ENCODE measurements around the gene BOLA1. TPM values are rescaled to one million over a fixed set of nuclear protein-coding genes. Genes with fewer than 3 reads are reported as not detected.
A peak's percentile ranks its signal among the peaks of the same experiment; 100 is the strongest.

The BOLA1 gene
- total RNA-seq, 1 donor from 2014 or later, result 10.1 TPM

DNA sequence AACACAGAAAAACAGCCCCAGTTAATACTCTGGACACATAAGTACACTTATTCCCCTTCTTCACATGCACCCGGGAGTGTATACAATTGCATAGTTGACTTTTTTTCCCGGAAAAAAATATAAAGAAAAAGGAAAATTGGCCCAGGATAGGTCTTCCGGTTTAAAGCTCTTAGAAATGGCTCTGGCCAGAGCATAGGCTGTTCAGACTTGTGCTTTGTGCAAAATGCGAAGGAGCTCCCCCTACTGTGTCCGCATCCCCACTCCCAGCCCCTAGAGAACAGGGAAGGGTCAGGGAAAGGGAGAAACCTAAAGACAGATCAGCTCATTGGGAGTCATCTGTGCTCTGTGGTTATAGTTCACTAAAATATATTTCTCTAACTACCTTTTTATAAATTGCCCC is 42.8 kb downstream of the BOLA1 start:
- TF ChIP-seq, protein P1, sequence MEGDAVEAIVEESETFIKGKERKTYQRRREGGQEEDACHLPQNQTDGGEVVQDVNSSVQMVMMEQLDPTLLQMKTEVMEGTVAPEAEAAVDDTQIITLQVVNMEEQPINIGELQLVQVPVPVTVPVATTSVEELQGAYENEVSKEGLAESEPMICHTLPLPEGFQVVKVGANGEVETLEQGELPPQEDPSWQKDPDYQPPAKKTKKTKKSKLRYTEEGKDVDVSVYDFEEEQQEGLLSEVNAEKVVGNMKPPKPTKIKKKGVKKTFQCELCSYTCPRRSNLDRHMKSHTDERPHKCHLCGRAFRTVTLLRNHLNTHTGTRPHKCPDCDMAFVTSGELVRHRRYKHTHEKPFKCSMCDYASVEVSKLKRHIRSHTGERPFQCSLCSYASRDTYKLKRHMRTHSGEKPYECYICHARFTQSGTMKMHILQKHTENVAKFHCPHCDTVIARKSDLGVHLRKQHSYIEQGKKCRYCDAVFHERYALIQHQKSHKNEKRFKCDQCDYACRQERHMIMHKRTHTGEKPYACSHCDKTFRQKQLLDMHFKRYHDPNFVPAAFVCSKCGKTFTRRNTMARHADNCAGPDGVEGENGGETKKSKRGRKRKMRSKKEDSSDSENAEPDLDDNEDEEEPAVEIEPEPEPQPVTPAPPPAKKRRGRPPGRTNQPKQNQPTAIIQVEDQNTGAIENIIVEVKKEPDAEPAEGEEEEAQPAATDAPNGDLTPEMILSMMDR (conservative IDR thresholded peaks at IDR 0.05), result peak; percentile 45
- DNase-seq (ENCODE audit: low read depth, low spot score), result peak; percentile 41
- Mint-ChIP-seq H3K4me3 (peak overlapping the region; percentile 23), H3K27ac (ENCODE audit: unreplicated experiment) (peak overlapping the region; percentile 78), H3K27me3 (ENCODE audit: low read depth) (no peaks in the 10 kb centered on the region), H3K9me3 (no peaks in the 10 kb centered on the region), H3K4me1 (peaks cover 28% of the 10 kb centered on the region), H3K36me3 (ENCODE audit: low read depth) (peaks cover 3% of the 10 kb centered on the region)

DNA sequence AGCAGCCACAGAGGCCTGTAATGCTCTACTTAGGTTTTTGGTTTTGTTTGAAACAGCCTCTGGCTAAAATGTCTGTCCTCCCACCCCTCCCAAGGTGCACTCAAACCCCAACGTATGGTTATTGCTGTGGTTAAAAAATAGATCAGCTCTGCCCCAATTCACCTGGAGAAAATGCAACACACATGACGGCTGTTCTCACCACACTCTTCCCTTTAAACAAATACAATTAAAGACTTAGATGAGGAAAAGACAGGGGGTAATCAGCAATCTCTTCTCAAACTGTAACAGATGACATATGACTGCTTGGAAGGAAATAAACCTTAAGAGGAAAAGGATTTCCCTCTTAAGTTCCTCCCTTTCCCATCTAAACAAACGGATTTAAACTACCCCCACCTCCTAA is 43.5 kb downstream of the BOLA1 start:
- peaks cover 3% of the 10 kb centered on the region for H3K36me3 Mint-ChIP-seq (ENCODE audit: low read depth)
- DNase-seq (ENCODE audit: low read depth, low spot score), result no peak
- peak overlapping the region; percentile 83 for H3K27ac Mint-ChIP-seq (ENCODE audit: unreplicated experiment)
- TF ChIP-seq, protein P1 (conservative IDR thresholded peaks at IDR 0.05), result no peak
- H3K4me3 Mint-ChIP-seq, result no peak overlapping the region
- H3K27me3 Mint-ChIP-seq (ENCODE audit: low read depth), result no peaks in the 10 kb centered on the region
- H3K4me1 Mint-ChIP-seq, result peaks cover 21% of the 10 kb centered on the region
- H3K9me3 Mint-ChIP-seq, result no peaks in the 10 kb centered on the region

DNA sequence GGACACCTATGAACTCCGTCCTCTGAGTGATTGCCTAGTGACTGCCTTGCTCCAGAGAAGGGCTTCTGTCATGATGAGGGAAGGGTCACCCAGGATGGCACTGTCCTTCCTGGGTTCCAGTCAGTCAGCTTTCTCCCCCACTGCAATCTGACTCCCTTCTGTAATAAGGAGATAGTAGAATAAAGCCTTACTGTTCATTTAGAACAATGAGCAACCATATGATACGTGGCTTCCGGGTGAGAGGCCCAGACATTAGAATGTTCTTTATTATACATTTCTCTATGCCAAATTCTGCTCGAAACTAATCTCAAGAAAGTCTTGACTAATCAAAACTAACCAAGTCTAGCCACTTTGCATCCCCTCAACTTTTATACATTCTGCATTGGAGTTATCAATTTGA is 45.8 kb downstream of the BOLA1 start:
- Mint-ChIP-seq H3K27me3 (ENCODE audit: low read depth) (no peaks in the 10 kb centered on the region), H3K9me3 (no peaks in the 10 kb centered on the region), H3K4me1 (peaks cover 12% of the 10 kb centered on the region), H3K36me3 (ENCODE audit: low read depth) (peaks cover 6% of the 10 kb centered on the region), H3K4me3 (no peak overlapping the region), H3K27ac (ENCODE audit: unreplicated experiment) (no peak overlapping the region)
- TF ChIP-seq, protein P1 (conservative IDR thresholded peaks at IDR 0.05), result no peak
- DNase-seq (ENCODE audit: low read depth, low spot score), result no peak

DNA sequence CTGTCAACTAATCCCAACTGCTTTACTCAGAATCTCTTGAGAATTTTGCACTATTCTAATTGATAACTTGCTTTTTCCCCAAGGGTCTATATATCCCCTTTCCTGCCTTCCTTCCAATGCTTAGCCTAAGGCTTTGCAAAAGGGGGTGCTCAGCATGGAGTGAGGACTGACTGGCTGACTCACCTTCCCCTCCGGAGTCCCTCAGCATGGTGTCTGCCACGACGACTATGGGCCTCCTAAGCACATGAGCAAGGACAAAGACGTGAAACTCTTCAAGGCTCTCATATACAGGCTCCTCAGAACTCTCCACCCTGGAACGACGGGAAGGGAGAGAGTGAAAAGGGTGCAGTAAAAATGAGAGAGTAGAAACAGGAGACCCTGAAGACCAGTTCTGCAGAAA is 50.5 kb downstream of the BOLA1 start:
- no peaks in the 10 kb centered on the region for H3K9me3 Mint-ChIP-seq
- H3K27me3 Mint-ChIP-seq (ENCODE audit: low read depth), result no peaks in the 10 kb centered on the region
- no peak overlapping the region for H3K4me3 Mint-ChIP-seq
- TF ChIP-seq, protein P1 (conservative IDR thresholded peaks at IDR 0.05), result no peak
- peak overlapping the region; percentile 10 for H3K27ac Mint-ChIP-seq (ENCODE audit: unreplicated experiment)
- H3K36me3 Mint-ChIP-seq (ENCODE audit: low read depth), result peaks cover 31% of the 10 kb centered on the region
- H3K4me1 Mint-ChIP-seq, result peaks cover 9% of the 10 kb centered on the region
- DNase-seq (ENCODE audit: low read depth, low spot score), result no peak

Other genes with a start within 250 kb of the BOLA1 start
- not detected in 2 replicates for gene FCGR1A, start 116.9 kb upstream of the BOLA1 start, total RNA-seq
- 48.4 and 49.5 TPM in 2 replicates for gene SV2A, start 18.3 kb downstream of the BOLA1 start, total RNA-seq
- 90.9 and 95.3 TPM in 2 replicates for gene SF3B4, start 28.2 kb downstream of the BOLA1 start, total RNA-seq
- gene MTMR11, start 37.3 kb downstream of the BOLA1 start, total RNA-seq, result 4.5 and 6.3 TPM in 2 replicates
- gene OTUD7B, start 111.2 kb downstream of the BOLA1 start, total RNA-seq, result 27.7 and 28.3 TPM in 2 replicates
- gene VPS45, start 168.2 kb downstream of the BOLA1 start, total RNA-seq, result 48.8 and 53.1 TPM in 2 replicates

Data from neural crest cell (in vitro differentiated cells).